NCI-H69 (cell line): ENCODE results near the gene DST.

Source experiments
- DNase-seq: peaks from one replicate; lab custom pipeline; 2025; lab: John Stamatoyannopoulos, UW

The DST gene

DNA sequence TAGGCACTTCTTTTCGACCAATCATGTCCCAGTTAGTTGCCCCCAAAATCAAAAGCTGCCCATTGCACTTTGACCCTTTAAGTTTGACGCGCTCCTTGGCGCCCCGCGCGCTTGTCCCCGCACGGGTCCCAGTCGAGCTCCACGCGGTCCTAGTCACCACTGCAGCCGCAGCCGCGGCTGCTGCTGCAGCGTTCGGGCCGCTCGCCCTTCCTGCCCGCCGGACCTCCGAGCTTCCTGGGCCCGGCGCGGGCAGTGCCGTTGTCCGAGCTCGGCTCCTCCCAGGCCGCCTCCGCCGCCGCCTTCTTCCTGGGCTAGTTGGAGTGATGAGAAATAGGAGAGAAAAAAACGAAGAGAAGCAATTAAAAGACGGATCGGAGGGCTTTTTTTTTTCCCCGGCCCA, 209.6 kb downstream of the DST start:
- no peak for DNase-seq

DNA sequence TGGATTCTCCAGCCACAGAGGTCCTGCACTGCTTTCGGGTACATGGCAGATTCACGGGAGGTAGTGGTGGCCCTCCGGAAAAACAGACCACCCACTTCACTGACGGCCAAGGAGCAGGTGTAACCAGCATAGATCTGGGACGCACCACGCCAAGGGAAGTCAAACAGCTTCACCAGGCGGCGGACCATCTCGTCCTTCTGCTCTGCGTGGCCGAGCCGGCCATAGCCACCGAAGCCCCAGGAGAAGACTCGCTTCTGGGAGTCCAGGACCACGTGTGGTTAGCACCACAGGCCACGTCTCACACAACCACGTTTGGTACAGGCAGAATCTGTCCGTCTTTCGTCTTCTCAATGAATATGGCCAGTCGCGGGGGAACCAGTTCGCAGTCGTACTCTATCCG, 210.5 kb downstream of the DST start:
- no peak for DNase-seq

DNA sequence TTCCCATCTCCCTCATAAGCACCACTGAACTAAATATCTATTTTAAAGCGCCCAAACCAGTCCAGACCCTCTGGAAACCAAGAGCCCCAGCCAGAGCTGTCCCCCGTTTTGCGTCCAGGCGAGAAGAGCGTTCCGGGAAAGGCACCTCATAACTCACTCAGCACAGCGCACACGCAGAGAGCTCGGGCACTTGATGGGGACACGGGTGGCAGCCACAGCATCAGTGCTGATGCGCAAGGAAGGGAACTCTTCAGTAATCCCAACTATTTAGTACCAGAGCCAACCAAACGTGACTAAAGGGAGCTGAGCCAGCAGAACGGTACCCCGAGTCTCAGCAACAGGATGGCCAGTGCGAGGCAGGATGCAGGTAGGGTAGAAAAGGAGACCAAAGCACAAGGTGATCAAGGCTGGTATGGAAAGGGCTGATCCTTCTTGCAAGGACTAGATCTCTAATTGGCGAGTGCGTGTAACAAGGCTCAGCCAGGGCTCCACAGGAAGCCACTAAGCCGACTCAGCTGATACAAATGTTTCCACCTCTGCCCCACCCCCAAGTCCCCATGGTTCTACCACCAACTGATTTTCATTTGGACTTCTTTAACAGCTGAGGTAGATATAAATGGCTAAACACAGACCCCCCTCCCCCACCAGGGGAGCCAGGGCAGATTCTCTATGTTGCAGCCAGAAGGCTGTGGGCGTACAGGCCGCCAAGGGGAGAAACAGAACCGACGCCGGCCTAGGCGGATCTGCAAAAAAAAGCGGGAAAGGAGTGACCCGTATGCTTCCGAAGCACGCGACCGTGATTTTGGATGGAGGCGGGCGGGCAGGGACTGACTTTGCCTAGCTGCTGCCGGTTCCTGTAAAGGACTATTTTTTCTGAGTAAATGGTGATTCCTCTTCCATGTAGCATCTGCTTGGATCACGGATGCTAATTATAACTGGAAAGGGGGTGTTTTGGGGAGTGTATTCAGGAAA, 211.8 kb downstream of the DST start:
- peak; percentile 7 for DNase-seq

DNA sequence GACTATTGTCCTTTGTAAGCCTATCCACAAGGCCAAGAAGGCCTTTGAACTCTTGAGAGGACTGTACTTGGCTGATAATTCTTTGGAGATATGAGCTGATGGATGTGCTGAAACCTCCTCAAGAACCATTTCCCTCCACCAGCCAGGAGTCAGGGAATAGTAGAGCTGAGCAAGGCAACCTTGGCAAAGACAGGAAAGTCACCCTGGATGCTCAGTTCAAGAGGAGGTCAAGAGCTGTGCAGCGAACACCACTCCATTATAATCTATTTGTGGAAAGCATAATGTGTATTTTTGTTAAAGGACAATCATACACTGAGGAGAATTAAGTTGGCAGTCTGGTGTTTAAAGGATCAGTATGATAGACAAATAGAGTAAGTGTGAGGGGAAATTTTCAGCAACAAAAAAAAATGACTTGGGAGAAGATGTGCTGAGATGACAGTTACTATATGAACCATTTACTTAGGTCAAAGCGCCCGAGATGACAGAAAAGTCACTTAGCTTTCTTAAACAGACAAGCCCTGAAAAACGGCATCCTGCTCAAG, 218.1 kb downstream of the DST start:
- no peak for DNase-seq

DNA sequence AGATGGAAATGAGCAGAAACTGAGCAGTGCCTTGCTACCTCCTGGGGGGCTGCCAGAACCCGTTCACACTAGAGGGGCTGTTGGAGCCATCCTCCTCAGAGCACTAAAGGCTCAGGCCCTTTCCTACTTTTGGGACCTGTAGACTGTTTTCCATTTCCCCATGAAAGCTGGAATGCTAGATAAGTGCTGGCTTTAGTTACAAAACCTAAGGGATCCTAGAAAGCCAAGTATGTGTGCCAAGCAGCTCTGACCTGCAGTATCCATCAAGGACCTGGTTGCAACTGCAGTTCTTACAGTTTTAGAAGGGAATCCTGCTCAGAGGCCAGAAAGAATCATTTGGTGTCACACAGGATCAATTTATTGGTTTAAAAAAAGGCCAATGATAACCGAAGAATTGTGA, 218.6 kb downstream of the DST start:
- no peak for DNase-seq

DNA sequence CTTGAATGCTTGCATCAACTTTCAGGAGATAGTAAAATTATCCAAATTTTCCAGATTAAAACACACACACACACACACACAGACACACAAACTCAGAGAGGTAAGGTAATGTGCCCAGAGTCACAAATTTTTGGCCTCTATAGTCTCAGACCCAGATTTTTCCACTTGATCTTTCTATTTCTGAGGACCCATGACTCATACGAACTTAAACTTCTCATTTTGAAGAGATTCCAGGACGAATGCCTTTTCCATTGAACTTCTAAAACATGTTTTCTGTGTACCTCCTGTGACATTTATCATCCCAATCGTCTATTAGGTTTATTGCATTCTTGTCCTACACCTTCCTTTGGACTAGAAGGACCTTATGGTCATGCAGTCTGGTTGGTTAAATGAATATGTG, 222.4 kb downstream of the DST start:
- DNase-seq: no peak

DNA sequence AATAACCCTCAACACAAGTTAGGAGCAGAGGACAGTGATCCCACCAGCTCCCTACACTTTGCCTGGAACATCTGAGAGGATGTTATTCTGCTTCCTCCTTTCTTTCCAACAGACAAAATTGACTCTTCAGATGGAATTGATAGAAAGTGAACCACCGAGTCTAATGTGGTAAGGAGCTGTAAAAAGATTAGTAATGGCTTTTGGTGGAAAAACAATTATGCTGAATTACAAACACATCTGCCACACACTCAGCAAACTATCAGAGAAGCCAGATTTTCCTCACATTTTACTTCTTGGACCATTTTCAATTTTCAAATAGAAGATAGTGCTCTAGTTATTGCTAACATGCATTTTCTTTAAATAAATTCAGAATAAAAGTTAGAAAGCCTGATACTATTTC, 223.5 kb downstream of the DST start:
- DNase-seq: no peak

DNA sequence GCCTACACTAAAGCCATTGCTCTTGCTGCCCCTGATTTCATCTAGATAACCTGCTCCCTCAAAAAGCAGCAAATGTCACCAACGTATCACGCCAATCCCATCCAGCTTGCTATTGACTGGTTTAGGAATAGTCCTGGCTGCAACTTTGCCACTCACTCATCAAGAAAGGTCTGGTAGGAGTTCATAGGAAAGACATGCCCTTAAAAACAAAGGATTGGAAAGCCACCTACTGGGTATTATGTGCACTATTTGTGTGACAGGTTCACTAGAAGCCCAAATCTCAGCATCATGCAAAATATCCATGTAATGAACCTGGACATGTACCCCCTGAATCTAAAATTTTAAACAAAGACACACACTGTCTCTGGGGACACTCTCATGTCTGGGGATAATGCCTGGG, 224.9 kb downstream of the DST start:
- no peak for DNase-seq

DNA sequence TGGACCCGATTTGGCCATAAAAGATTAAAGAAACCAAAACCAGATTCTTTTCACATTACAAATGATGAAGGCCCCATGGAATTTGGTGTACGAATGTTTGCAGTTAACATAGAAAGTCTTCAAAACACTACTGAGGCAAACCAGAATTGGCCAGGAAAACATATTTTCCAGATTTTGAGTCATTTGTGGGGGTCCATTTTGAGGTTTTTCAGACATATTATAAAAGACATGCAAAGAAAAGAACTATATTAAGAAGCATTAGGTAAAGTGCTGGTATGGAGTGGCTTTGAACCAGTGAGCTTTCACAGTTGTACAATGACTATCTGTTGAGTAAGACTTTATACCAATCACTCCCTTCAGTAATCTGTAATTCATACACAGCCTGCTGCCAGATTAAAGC, 226.4 kb downstream of the DST start:
- no peak for DNase-seq

DNA sequence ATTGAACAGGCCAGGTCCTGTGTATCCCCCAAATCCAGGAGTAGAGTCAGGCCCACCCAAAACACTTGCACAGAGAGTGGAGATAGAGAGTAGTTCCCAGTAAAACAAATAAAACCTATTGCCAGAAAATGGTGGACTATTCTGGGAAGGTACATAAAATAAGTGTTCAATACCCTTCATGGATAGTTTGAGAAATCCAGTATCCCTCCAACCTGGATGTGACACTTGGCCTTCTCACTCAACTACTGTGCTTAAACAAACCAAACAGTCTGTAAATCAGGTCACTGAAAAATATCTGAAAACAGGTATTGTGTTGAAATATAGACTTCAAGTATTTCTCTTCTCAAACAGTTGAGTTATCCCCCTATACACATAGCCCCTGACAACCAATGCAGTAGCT, 233.7 kb downstream of the DST start:
- no peak for DNase-seq
